HG03095 (cell line): ENCODE measurements around the gene ACAP2.
"Not testable (repeated sequence)": the region's sequence is repeated elsewhere in the genome, so short reads cannot be mapped to it uniquely, and the experiment has no call there.

ENCODE experiments used
- ATAC-seq: cut with Tn5 transposase; IDR thresholded peaks from one replicate; pipeline ENCODE4 v1.9.1; 2021; ENCODE audit warnings: moderate library complexity; ENCODE audit not compliant: unreplicated experiment

Gene ACAP2, protein sequence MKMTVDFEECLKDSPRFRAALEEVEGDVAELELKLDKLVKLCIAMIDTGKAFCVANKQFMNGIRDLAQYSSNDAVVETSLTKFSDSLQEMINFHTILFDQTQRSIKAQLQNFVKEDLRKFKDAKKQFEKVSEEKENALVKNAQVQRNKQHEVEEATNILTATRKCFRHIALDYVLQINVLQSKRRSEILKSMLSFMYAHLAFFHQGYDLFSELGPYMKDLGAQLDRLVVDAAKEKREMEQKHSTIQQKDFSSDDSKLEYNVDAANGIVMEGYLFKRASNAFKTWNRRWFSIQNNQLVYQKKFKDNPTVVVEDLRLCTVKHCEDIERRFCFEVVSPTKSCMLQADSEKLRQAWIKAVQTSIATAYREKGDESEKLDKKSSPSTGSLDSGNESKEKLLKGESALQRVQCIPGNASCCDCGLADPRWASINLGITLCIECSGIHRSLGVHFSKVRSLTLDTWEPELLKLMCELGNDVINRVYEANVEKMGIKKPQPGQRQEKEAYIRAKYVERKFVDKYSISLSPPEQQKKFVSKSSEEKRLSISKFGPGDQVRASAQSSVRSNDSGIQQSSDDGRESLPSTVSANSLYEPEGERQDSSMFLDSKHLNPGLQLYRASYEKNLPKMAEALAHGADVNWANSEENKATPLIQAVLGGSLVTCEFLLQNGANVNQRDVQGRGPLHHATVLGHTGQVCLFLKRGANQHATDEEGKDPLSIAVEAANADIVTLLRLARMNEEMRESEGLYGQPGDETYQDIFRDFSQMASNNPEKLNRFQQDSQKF

DNA sequence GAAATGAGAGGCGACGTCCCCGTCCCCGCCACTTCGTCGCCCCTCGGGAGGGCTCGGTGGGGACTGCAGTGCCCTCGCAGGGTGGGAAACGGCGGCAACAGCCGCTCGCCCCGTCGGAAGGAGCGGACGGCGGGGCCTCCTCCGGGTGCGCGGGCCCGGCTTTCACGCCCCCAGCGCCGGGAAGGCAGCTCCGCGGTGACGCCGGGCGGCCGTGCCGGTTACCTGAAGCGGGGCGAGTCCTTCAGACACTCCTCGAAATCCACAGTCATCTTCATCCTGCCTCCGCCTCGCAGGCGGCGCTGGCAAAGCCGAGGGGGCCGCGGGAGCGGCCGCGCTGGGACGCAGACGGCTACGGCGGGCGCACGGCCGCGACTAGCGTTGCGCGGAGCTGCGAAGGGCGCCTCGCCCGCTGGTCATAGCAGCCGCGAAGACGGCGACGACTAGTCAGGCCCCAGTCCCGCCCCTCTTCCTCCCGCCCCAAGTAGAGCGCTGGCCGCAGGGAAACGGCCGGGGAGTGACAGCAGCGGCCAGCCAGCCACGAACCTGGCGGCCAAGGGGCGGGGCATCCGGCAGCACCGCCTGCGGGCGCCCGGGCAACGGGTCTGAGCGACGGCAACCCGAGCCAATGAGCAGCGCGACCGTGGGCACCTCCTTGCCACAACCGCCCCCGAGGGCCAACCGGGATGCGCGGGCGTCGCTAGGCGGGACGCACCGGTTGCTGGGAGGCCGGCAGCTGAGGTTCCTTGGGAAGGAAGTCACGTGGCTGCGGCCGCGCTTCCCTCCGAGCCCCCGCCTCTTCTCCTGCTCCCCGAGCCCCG lies at the start of gene ACAP2:
ACAP2 (minus strand) TSS at position 448 of the 818 bp plus-strand sequence; CDS start at position 275, 173 bp downstream.
- peak; percentile 89 for ATAC-seq

DNA sequence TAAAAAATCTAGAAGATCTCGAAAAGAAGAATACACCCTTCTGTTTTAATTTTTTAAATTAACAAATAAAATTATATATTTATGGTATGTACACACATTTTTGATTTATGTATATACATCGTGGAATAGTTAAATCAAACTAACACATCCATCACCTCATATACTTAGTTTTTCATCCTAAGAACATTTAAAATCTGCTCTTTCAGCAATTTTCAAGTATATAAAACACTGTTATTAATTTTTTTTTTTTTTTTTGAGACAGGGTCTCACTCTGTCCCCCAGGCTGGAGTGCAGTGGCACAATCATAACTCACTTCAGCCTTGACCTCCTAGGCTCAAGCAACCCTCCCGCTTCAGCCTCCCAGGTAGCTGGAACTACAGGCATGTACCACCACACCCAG lies 32.8 kb upstream of the ACAP2 start:
- no peak for ATAC-seq

DNA sequence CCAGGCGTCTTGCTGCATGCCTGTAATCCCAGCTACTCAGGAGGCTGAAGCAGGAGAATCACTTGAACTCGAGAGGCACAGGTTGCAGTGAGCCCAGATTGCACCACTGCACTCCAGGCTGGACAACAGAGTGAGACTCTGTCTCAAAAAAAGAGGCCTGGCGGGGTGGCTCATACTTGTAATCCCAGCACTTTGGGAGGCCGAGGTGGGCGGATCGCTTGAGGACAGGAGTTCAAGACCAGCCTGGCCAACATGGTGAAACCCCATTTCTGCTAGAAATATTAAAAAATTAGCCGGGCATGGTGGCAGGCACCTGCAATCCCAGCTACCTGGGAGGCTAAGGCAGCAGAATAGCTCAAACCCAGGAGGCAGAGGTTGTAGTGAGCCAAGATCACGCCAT lies 32.3 kb upstream of the ACAP2 start:
- ATAC-seq = not testable (repeated sequence)

DNA sequence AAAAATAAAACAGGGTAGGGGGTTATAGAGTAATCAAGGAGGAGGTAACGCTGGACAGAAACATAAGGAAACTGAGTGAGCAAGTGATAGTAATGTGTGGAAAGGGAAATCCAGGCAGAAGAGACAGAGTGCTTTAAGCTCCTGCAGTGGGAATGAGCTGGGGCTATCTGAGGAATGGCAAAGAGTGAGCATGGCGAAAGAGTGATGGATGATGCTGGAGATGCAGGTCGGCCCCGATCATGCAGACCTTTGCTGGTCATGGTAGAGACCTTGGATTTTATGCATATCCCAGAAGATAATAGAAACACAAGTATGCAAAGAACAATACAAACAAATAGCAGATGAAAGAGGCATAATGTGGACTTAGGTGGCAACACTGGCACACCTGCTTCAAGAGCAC lies 26.0 kb upstream of the ACAP2 start:
- no peak for ATAC-seq

DNA sequence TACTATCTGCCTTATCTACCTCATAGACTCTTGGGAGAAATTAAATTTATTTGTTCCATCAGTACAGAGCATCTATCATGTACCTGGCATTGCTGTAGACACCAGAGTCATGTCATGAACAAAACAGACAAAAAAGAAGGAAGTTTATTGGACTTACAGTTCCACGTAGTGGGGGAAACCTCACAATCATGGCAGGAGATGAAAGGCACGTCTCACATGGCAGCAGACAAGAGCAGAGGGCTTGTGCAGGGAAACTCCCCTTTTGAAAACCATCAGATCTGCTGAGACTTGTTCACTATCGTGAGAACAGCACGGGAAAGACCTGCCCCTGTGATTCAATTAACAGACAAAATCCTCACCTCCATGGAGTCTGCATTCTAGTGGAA lies 25.6 kb upstream of the ACAP2 start:
- ATAC-seq = no peak

DNA sequence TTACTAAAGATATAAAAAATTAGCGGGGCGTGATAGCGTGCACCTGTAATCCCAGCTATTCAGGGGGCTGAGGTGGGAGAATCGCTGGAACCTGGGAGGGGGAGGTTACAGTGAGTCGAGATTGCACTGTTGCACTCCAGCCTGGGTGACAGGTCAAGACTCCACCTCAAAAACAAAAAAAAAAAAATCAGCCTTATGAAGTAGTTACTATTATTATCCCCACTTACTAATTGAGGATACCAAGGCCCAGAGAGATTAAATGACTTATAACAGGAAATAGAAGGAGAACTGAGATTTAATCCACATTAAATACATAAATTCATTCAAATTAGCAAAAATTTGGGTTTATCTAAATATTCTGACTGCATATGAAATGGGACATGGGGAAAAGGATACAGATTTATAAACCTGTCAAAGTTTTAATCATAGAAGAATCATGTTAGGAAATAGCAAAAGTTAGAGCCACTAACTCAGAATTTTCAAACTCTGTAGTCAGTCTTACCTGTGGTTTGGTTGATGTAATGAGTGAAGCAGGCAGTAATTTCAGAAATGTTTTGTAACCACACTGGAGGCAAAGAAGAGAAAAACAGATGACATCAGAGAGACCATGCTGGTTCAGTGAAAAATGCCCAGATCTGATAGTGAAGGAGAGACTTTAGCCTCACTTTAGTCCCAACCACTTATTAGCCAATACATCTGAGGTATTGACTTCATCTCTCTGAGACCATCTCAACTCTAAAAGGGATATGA lies 25.0 kb upstream of the ACAP2 start:
- no peak for ATAC-seq

DNA sequence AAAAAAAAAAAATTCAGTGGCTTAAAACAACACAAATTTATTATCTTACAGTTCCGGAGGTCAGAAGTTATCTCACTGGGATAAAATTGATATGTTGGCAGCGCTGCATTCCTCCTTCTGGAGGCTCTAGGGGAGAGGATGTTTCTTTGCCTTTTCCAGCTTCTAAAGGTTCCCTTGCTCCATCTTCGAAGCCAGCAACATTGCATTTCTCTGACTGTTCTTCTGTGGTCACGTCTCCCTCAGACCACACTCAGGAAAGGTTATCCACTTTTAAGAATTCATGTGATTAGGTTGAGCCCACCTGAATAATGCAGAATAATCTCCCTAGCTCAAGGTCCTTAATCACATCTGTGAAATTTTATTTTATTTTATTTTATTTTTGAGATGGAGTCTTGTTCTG lies 23.4 kb upstream of the ACAP2 start:
- ATAC-seq = no peak

DNA sequence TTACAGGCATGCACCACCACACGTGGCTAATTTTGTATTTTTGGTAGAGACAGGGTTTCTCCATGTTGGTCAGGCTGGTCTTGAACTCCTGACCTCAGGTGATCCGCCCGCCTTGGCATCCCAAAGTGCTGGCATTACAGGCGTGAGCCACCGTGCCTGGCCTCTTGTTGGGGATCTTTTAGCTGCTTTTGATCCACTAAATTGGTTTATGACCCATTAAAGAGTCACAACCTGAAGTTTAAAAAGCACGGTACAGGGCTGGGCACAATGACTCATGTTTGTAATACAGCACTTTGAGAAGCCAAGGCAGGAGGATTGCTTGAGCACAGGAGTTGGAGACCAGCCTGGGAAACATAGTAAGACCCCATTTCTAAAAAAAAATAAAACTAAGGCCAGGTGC lies 20.1 kb upstream of the ACAP2 start:
- ATAC-seq = not testable (repeated sequence)

DNA sequence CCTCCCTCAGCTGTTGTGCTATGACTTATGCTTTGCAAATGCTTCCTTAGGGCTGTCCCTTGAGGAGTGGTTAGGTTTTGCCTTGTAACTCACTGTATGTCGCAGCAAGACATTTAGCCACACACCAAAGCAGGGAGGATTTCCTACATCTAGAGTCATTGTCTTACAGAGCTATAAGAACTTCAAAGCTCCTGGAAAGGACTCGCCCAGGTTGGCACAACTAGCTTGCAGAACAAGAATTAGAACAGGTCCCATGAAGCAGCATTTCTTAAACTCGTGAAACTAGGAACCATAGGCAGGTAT lies 19.4 kb upstream of the ACAP2 start:
- no peak for ATAC-seq

DNA sequence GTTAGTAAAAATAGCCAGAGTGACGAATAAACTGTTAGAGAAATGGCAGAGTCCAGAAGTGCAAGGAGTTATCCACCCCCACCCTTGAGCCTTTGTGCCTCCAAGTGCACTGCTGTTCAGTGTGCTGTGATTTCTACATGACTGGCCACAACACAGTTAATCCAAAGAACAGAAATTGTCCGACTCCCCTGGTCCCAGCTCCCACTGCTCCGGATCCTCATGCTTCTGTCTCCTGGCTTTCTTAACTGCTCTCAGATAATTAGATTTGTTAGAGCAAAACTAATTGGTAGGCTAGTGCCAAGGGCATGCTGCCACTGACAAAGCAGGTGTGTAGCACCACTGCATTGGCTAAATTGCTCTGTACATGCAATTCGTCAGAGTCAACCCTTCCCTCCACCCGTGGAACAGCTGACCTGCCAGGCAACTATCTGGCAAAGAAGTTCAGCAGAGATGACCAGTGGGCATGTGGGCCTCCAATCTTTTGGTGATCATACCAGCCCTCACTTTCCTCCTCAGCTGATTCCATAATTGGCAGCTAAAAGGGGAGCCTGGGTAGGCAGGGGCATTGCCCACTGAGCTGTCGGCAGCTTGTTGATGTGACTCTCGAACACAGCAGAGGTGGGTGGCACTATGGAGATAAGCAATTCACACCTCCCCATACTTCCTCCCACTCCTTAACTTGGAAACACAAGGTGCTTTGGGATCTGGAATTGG lies 18.9 kb upstream of the ACAP2 start:
- no peak for ATAC-seq

DNA sequence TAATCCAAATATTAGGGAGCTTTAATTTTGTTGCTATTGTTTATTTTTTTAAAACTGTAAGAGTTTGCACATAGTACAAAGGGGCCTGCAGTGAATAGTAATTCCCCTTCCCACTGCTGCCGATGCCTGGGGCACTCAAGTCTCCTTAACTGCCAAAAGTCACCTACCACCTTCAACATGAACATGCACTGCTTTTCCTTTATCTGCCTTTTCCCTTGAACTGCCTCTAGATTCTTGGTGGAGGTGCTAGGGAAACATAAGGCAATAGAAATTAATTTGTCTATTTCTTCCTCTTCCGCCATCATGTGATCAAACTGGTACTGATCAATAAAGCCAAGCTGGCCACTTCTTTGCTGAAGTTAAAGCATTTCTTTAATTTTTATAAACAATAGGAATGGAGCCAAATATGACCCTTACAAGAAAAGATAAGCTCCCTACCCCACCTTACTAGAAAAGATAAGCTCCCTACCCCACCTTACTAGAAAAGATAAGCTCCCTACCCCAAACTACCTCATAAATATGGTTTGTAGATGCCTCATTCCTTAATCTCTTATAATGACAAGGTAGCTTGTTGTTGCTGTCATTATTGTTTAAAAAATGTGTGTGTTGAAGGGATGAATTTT lies 17.4 kb upstream of the ACAP2 start:
- no peak for ATAC-seq

DNA sequence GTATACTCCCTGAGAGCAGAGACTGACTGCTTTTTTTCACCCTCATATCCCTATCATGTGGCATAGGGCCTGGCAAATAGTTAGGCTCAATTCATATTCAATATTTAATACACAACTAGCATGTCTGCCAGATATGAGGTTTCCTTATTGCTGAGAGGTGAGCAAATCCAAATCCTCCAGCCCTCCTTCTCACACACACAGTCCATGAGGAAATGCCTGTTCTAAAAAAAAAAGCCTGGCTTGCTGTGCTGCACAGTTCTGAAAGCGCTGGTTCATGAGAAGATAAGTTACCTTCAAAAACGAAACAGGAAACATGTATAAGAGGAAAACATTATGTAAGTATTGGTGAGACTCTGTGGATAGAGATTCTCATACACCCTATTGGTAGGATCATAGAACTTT lies 15.5 kb upstream of the ACAP2 start:
- ATAC-seq = no peak

DNA sequence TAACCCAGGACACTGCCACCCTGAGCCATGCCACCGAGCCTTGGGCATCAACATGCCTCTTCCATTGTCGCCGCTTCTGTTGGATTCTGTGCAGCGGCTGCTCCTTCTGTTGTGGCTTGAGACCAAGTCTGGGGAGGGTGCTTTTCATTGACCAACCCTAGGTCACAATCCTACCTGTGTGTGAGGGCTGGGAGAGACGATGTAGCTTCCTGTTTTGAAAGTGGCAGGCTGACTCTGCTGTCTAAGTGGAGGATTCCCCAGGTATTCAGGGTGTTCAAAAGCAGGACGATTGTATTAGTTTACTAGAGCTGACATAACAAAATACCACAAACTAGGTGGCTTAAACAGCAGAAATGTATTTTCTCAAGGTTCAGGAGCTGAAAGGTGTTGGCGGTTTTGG lies 13.0 kb upstream of the ACAP2 start:
- ATAC-seq = no peak

DNA sequence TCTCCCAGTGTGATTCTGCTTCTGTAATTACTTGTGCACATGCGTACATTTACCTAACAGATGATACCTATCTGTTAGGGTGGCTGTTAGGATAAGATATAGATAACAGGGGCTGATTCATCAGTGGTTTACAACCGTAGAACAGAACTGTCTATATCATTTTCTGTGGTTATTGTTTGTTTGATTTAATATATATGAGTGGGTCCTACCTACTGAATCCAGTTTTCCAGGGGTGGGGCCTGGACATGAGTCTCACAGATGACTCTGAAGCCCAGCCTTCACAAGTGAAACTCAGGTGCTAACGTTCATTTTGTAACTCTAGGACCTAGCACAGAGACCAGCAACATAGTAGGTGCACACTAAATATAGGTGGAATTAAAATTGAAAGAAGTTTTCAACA lies 10.4 kb upstream of the ACAP2 start:
- ATAC-seq = no peak

DNA sequence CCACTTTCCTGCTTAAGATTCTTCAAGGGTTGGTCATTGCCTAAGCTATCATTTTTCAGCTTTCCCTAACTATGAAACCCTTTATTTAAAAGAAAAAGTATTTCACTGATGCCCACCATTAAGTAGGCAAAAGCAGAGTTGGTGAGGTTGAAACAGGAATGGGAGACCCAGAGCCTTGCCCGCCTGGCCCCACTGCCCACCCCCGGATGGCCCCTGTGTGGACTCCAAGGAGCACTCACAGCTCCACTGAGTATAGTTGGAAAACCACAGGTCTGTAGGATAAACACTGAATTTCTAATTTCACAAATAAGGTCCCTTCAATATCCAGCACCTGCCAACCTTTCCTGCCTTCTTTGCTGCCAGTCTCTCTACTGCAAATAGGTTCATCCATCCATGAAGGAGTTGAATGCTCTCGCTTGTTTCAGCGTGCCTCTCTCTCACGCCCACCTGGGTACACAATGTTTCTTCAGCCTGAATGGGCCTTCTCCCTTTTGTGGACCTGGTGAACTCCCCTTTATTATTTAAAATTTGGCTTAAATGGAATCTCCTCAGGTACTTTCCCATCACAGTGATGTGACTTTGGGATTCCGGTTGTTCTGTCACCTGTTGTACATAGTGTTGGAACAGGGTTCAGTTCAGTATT lies 8.7 kb upstream of the ACAP2 start:
- ATAC-seq = no peak

DNA sequence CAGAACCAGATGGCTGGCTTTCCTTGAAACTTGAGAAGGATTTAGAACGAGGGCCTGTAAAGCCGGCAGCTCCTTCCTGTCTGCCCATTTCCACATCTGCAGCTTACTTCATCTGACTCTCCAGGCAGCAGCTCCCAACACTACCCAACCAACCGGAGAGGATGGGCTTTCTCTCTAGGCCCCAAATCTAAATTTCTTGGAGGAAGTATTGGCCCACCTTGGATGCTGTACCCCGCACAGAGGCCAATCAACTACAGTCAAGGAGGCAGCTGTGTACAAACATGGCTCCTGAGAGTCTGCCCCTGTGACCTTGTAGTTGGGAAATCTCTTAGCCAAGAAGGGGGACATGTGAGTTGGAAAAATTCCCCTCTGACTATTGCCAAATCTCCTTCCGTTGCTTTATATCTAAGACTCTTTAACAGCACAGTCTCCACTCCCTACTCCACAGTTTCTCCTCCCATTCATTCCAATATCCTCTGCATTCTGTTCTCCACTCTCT lies 8.0 kb upstream of the ACAP2 start:
- ATAC-seq = no peak

DNA sequence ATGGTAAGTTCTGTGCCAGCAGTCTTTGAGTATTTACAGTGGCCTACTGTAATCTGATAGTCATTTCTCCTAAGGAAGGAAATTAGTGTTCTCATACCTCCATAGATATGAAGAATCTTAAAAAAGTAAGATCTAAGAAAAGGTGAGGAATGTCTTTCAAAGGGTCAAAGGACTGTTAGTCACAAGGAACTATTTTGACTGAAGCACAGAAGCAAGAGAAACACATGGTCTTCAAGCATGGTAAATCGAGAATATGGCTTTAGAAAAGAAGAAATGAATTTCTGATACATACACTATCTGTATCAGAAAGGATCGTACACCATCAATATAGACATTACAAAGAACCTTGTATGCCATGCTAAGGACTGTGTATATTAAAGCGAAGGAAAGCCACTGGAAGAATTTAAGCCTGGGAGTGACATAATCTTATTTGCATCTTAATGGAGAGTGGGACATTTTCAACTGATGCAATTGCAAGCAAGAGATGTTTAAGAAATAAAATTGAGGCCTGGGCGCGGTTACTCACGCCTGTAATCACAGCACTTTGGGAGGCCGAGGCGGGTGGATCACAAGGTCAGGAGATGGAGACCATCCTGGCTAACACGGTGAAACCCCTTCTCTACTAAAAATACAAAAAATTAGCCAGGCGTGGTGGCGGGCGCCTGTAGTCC lies 5.5 kb upstream of the ACAP2 start:
- no peak for ATAC-seq

DNA sequence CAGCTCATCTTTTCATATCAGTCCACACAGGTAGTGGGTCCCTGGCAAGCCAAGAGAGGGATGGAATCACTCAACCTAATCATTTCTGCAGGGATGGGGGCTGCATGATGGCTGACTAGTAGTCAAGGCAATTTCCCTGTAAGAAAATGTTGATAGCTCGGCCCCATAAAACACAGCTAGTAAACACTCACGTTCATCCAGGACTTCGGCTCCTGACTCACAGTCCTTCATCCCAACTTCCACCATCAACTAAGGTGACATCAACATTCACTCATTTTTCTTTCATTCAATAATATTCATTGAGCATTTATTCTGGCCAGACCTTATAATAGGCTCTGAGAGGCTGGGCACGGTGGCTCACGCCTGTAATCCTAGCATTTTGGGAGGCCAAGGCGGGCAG lies 4.4 kb upstream of the ACAP2 start:
- no peak for ATAC-seq

DNA sequence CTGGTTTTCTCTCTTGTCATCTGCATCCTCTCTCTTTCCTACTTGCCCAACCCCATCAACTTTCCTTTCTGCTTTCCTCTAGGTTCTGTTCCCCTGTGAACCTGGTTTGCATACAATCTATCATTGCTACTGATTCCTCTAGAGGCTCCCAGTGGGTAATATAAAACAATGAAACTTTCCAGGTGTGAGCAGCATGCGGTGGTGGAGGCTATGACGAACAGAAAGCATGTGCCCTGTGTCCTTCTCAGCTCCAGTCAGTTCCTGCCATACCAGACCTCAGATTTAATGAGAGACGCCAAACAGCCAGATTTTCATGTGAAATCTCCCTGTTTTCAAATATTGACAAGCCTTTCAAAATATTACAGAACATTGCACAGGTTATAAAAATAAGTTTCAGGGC lies 3.5 kb upstream of the ACAP2 start:
- ATAC-seq = no peak
